ENCODE measurements around the gene SMCO3.
A peak's percentile ranks its signal among the peaks of the same experiment; 100 is the strongest.

SMCO3 gene

DNA sequence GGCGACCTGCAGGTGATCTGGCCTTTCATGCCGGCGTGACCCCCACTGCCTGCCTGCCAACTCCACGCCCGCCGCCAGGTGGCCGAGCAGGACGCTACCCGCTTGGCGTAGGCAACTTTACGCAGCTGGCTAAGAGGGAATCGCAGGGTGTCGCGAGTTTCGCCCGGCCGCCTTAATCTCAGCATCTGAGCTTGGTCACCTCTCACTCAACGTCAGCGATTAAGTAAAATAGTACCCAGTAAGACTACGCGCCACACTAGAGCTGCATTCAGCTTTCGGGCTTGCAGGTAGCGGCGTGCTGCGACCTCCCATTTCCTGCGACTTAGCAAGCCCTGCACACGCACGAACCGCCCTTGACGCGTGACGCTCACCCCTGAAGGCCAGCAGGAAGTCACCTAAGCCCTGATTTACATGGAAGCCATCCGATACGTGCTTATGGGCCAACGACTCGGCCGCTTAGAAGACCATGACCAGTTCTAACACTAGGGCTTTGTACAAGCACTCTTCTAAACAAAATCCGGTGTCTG, 44.0 kb downstream of the SMCO3 start (continued):
- TF ChIP-seq ZFP69B (tag by site-specific recombination; IDR thresholded peaks at IDR 0.05) (peak; percentile 51; the same call in 1 of the 2 replicates), ZNF600 (tag by site-specific recombination; IDR thresholded peaks at IDR 0.05) (peak; percentile 80), ZNF341 (tag by site-specific recombination; IDR thresholded peaks at IDR 0.05; ENCODE audit: low read depth) (no peak), ZNF664 (tag by site-specific recombination; IDR thresholded peaks at IDR 0.05) (no peak), ZNF701 (tag by site-specific recombination; IDR thresholded peaks at IDR 0.05) (no peak), RBAK (tag by site-specific recombination; IDR thresholded peaks at IDR 0.05) (no peak), ZNF626 (tag by site-specific recombination; IDR thresholded peaks at IDR 0.05) (no peak), MZF1 (tag by site-specific recombination; IDR thresholded peaks at IDR 0.05; ENCODE audit: borderline replicate concordance) (no peak), ZNF837 (tag by site-specific recombination; IDR thresholded peaks at IDR 0.05) (no peak), SP7 (tag by site-specific recombination; IDR thresholded peaks at IDR 0.05) (peak; percentile 38), ZFP37 (tag by site-specific recombination; IDR thresholded peaks at IDR 0.05) (no peak; the same call in none of the 2 replicates), ZBTB20 (tag by site-specific recombination; IDR thresholded peaks at IDR 0.05) (peak; percentile 89), BCL11A (tag by site-specific recombination; IDR thresholded peaks at IDR 0.05; ENCODE audit: low read depth) (no peak), ZNF266 (tag by site-specific recombination; IDR thresholded peaks at IDR 0.05; ENCODE audit: low read depth) (no peak)
- TF ChIP-seq, protein P1, sequence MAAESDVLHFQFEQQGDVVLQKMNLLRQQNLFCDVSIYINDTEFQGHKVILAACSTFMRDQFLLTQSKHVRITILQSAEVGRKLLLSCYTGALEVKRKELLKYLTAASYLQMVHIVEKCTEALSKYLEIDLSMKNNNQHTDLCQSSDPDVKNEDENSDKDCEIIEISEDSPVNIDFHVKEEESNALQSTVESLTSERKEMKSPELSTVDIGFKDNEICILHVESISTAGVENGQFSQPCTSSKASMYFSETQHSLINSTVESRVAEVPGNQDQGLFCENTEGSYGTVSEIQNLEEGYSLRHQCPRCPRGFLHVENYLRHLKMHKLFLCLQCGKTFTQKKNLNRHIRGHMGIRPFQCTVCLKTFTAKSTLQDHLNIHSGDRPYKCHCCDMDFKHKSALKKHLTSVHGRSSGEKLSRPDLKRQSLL (tag by site-specific recombination; IDR thresholded peaks at IDR 0.05) = no peak
- TF ChIP-seq, protein P2, sequence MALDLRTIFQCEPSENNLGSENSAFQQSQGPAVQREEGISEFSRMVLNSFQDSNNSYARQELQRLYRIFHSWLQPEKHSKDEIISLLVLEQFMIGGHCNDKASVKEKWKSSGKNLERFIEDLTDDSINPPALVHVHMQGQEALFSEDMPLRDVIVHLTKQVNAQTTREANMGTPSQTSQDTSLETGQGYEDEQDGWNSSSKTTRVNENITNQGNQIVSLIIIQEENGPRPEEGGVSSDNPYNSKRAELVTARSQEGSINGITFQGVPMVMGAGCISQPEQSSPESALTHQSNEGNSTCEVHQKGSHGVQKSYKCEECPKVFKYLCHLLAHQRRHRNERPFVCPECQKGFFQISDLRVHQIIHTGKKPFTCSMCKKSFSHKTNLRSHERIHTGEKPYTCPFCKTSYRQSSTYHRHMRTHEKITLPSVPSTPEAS (tag by site-specific recombination; IDR thresholded peaks at IDR 0.05) = no peak
- TF ChIP-seq, protein P3, sequence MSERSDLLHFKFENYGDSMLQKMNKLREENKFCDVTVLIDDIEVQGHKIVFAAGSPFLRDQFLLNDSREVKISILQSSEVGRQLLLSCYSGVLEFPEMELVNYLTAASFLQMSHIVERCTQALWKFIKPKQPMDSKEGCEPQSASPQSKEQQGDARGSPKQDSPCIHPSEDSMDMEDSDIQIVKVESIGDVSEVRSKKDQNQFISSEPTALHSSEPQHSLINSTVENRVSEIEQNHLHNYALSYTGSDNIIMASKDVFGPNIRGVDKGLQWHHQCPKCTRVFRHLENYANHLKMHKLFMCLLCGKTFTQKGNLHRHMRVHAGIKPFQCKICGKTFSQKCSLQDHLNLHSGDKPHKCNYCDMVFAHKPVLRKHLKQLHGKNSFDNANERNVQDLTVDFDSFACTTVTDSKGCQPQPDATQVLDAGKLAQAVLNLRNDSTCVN (tag by site-specific recombination; optimal IDR thresholded peaks at IDR 0.05) = no peak
- TF ChIP-seq, protein P4, sequence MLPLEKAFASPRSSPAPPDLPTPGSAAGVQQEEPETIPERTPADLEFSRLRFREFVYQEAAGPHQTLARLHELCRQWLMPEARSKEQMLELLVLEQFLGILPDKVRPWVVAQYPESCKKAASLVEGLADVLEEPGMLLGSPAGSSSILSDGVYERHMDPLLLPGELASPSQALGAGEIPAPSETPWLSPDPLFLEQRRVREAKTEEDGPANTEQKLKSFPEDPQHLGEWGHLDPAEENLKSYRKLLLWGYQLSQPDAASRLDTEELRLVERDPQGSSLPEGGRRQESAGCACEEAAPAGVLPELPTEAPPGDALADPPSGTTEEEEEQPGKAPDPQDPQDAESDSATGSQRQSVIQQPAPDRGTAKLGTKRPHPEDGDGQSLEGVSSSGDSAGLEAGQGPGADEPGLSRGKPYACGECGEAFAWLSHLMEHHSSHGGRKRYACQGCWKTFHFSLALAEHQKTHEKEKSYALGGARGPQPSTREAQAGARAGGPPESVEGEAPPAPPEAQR (tag by site-specific recombination; IDR thresholded peaks at IDR 0.05) = no peak
- TF ChIP-seq, protein P5, sequence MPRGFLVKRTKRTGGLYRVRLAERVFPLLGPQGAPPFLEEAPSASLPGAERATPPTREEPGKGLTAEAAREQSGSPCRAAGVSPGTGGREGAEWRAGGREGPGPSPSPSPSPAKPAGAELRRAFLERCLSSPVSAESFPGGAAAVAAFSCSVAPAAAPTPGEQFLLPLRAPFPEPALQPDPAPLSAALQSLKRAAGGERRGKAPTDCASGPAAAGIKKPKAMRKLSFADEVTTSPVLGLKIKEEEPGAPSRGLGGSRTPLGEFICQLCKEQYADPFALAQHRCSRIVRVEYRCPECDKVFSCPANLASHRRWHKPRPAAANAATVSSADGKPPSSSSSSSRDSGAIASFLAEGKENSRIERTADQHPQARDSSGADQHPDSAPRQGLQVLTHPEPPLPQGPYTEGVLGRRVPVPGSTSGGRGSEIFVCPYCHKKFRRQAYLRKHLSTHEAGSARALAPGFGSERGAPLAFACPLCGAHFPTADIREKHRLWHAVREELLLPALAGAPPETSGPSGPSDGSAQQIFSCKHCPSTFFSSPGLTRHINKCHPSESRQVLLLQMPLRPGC (tag by site-specific recombination; IDR thresholded peaks at IDR 0.05) = no peak

DNA sequence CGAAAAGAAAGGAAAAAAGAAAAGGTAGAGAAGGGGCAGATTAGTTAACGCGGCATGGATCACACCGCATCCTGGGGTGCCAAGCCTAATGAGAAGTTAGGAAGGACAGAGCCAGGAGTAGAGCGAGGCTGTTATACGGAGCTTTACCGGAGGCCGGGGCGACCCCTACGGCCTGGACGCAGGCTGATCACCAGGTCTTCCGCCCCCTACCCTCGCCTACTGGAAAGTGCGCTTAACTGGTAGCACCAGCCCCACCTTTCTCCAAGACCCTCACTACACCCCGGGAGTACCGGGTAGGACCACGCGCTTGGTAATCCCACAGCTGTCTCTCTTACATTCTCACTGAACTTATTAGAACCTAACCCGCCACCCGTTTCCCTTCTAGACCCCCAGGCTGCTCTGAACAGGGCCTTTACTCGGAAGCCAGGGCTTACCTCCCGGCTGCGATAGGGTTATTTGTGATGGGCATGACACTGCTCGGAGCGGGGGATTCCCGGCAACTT, 44.5 kb downstream of the SMCO3 start:
- H3K4me3 ChIP-seq (ENCODE audit: low read depth, low read length) = peak overlapping the region; percentile 76
- peaks cover 5% of the 10 kb centered on the region; the same call in 1 of the 2 replicates for H3K4me1 ChIP-seq (ENCODE audit: control insufficient read depth, insufficient read depth, low read length)
- ChIA-PET CTCF (interaction anchor here (0.6 to 1.9 kb wide), 15 partner anchors 9 to 814 kb away, joined by 3 to 6 read pairs (median 3); partner anchors contain the start of genes C12orf60 and WBP11), POLR2A (interaction anchor here (0.7 to 2.9 kb wide), 3 partner anchors 12 to 33 kb away, joined by 3 to 32 read pairs (median 6); partner anchors contain the start of genes C12orf60 and WBP11)
- H3K27ac ChIP-seq (ENCODE audit: extremely low read depth, low read depth, low read length) = peak overlapping the region; percentile 76; the same call in 1 of the 2 replicates
- no peaks in the 10 kb centered on the region; the same call in 1 of the 2 replicates for H3K9me3 ChIP-seq (ENCODE audit: control insufficient read depth, insufficient read depth, low read depth, low read length)
- H3K36me3 ChIP-seq (ENCODE audit: control insufficient read depth in 2 of 2, insufficient read depth in 1 of 2, low read length in 2 of 2) = no peaks in the 10 kb centered on the region
- 0 out of 2 replicates have a peak, but pooled peaks have one; percentile 1 for TF ChIP-seq ZBTB48 (tag by site-specific recombination; IDR thresholded peaks at IDR 0.05)
- no peak for TF ChIP-seq RBAK (tag by site-specific recombination; IDR thresholded peaks at IDR 0.05)
- TF ChIP-seq KLF9 (tag by site-specific recombination; IDR thresholded peaks at IDR 0.05; ENCODE audit: low read depth) = no peak

All from HEK293 (cell line).